Suppressor macrophage treated with lipopolysaccharide for 4 hours (primary cell): Measurements from ENCODE around the gene PDS5A.
"Not testable (repeated sequence)": the region's sequence is repeated elsewhere in the genome, so short reads cannot be mapped to it uniquely, and the experiment has no call there.

ENCODE experiments used
- DNase-seq: peaks from one replicate; pipeline ENCODE4 v3.0.0-alpha.2; 2020

PDS5A gene

DNA sequence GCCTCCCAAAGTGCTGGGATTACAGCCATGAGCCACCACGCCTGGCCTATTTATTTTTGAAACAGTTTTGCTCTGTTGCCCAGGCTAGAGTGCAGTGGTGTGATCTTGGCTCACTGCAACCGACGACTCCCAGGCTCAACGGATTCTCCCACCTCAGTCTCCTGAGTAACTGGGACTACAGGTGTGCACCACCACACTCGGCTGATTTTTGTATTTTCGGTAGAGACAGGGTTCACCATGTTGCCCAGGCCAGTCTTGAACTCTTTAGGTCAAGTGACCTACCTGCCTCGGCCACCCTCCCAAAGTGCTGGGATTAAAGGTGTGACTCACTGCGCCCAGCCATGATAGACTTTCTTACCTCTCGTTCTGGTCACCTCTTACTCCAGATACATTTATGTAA lies 155.8 kb downstream of the PDS5A start:
- DNase-seq, result no peak

- DNase-seq, result no peak
Observed at GRCh38 chr4:39820186-39820585, 157.5 kb downstream of the PDS5A start.

GRCh38 chr4:39818646-39819045 lies 159.1 kb downstream of the PDS5A start:
- DNase-seq, result no peak

DNA sequence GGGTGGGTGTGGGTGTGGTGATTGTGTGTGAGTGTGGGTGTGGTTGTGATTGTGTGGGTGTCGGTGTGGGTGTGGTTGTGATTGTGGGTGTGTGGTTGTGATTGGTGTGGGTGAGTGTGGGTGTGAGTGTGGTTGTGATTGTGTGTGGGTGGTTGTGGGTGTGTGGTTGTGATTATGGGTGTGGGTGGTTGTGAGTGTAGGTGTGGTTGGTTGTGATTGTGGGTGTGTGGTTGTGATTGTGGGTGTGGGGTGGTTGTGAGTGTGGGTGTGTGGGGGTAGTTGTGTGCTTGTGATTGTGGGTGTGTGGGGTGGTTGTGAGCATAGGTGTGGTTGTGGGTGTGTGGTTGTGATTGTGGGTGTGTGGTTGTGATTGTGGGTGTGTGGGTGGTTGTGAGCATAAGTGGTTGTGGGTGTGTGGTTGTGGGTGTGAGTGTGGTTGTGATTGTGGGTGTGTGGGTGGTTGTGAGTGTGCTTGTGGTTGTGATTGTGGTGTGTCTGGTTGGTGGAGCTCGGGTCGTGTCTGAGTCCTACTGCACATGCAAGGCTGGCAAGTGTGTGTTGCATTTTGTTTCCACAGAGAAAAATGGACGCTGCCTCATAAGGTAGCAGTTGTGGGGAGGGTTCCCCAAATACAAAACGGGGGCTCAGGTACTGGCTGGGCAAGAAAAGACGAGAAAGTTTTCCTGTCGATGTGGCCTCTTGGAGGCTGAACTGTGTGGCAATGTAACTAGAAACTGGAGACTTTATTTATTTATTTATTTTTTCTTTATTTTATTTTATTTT lies 163.1 kb downstream of the PDS5A start:
- DNase-seq, result no peak

GRCh38 chr4:39813761-39814160 lies 163.9 kb downstream of the PDS5A start:
- DNase-seq, result not testable (repeated sequence)

- not testable (repeated sequence) for DNase-seq
Observed at GRCh38 chr4:39813033-39813432, 164.7 kb downstream of the PDS5A start.

DNA sequence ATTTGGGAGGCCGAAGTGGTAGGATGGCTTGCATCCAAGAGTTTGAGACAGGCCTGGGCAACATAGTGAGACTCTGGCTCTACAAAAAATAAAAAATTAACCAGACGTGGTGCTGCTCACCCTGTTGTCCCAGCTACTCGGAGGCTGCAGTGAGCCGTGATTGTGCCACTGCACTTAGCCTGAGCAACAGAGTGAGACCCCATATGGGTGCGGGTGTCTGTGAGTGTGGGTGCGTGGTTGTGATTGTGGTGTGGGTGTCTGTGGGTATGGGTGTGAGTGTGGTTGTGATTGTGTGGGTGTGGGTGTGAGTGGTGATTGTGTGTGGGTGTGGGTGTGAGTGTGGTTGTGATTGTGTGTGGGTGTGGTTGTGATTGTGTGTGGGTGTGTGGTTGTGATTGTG lies 165.2 kb downstream of the PDS5A start:
- no peak for DNase-seq

DNA sequence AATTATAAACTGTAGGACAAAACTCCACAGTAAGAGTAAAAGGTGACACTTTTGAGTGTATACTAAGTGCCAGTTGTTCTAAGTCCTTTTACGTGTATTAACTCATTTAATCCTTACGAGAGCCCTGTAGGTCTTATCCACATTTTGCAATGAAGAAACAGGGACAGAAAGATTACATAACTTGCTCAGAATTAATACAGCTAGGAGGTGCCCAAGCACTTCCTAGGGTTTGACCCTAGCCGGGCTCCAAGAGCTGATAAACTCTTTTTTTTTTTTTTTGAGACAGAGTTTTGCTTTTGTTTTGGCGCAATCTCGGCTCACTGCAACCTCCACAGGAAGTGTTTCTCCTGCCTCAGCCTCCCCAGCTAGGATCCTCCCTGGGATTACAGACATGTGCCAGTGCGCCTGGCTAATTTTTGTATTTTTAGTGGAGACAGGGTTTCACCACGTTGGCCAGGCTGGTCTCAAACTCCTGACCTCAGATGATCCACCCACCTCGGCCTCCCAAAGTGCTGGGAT lies 169.4 kb downstream of the PDS5A start:
- no peak for DNase-seq

DNA sequence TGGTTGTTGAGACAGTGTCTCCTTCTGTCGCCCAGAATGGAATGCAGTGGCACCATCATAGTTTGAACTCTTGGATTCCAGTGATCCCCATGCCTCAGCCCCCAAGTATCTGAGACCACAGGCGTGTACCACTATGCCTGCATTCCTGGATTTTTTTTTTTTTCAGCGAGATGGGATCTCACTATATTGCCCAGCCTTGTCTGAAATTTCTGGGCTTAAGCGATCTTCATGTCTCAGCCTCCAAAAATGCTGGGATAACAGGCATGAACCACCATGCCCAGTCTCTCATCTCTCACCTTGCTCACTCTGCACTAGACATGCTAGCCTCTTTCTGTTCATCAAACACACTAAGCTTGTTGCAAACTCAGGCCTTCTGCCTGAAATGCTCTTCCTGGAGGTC lies 175.7 kb downstream of the PDS5A start:
- DNase-seq, result no peak

- DNase-seq, result not testable (repeated sequence)
Observed at GRCh38 chr4:39792976-39793375, 184.7 kb downstream of the PDS5A start.

DNA sequence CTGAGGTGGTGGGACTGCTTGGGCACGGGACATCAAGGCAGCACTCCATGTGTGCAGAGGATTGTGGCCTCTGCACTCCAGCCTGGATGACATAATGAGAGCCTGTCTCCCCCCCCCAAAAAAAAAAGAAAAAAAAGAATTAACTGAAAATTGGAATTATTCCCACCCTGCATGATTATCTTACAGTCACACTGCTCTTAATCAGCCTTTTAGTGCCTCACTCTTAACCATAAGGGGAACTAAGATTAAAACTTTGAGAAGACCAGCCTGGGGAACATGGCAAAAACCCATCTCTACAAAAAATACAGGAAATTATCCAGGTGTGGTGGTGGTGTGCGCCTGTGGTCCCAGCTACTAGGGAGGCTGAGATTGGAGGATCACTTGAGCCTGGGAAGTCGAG lies 185.2 kb downstream of the PDS5A start:
- no peak for DNase-seq

DNA sequence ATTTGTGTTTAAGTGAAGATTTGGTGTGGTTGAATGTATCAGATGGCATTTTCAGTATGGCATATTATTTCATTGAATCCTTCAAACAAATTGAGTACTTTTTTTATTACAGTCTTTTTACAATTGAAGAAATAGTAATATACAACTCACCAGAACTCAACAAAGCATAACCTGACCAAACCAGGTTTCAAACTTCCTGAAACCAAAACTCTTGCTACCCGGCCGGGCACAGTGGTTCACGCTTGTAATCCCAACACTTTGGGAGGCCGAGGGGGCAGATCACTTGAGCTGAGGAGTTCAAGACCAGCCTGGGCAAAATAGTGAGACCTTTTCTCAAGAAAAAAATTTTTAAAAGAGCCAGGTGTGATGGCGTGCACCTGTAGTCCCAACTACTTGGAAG lies 185.6 kb downstream of the PDS5A start:
- DNase-seq, result no peak

GRCh38 chr4:39786838-39787237 lies 190.9 kb downstream of the PDS5A start:
- DNase-seq, result no peak

DNA sequence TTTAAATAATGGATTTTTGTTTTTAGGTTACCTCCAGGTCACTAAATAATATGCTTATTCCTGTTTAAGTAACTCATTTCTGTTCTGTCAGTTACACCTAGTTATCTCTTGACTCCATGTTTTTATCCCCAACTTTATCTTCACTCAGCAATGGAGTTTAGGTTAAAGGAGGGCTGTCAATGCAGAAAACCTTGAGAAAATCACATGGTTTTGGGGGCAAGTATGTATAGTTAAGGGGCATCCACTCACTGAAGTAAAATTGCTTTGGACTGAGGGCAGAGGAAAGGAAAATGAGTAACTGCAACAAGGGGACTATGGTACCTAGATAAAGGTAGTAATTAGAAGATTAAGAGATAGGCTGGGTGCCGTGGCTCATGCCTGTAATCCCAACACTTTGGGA lies 192.6 kb downstream of the PDS5A start:
- no peak for DNase-seq

DNA sequence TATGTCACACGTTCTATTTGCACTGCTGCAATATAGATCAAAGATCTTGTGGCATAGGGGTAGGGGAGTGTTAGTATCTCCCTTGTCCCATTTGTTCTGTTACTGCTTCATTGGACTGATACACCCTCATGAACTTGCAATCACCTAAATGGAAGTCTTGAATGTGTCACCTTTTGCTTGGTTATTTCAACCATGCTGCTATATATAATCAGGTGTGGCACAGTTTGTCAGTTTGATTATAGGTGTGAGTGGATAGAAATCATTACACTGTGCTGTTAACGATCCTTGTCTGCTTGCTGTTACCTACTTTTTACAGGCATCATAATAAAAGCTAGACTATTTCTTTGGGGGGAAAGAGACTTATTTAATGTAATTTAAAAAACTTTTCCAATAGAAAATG lies 195.7 kb downstream of the PDS5A start:
- DNase-seq, result not testable (repeated sequence)
